GM19193 (cell line): ENCODE results near the gene RGS11.

ENCODE experiments used
- POLR2A ChIP-seq: IDR thresholded peaks from 4 replicates; pipeline ENCODE4 v1.6.1; 2011; ENCODE audit not compliant: insufficient read depth, insufficient read length; ENCODE audit errors: extremely low read depth

The RGS11 gene

DNA sequence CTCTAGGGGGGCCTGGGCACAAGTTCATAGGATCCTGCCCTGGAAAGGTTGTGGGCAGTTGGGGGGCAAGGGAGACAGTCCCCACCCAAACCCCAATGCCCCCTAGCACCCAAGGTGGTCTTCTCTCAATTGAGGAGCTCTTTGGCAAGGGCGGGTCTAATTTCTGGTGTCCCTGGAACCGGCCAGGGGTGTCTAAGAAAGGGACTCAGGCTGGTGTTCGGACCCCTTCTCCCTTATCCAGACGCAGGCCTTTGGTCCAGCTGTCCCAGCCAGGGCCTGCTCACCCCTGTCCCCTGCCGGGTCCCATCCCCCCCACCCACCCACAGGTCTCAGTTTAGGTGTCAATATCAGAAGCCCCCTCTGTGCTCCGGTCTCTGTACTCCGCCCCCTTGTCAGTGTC, 3.8 kb upstream of the RGS11 start:
- TF ChIP-seq POLR2A: no peak

DNA sequence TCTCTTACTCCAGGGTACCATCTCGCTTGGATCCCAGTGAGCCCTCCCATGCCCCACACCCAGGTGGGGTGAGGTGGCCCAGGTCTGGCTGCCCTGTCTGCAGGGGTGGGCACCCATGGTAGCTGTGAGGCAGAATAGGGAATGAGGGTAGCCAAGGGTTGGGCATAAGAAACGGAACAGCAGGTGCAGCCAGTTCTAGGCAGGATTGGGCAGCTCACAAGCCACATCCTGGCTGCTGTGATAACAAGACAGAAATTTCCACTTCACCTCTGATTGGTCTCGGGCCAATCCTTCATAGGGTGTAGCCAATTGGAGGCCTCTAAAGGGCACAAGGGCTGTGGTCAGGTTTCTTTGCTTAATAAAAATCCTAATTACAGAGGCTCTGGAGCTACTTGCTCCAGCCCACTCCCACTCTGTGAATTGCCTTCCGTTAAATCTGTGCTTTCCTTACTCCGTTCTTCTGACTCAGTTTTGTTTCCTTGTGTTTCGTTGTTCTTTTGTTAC, 3.2 kb upstream of the RGS11 start:
- TF ChIP-seq POLR2A: no peak

DNA sequence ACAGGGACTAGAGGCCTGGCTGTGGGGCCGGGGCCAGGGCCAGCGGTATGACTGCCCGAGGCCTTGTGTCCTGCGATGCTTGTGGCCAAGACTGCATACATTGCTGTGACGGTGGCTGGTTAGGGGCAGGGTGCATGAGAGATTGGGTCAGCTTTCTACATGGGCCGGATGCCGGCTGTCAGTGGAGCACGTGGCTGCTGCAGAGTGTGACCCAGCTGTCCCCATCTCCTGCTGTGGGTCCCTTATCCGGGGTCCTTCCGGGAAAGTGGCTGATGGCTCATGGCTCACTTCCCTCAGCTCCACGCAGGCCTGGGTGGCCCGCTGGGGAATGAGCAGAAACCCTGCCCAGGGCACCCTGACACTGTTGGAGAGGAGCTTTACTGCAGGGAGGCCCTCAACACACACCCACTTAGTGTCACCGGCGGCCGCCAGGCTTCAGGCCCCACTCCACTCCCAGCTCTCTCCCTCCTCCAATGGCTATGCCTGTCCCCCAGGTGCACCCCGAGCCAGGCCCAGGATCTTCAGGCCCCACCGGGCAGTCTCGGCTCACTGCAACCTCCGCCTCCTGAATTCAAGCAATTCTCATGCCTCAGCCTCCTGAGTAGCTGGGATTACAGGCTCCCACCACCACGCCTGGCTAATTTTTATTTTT, 808 bp upstream of the RGS11 start:
- no peak for TF ChIP-seq POLR2A

DNA sequence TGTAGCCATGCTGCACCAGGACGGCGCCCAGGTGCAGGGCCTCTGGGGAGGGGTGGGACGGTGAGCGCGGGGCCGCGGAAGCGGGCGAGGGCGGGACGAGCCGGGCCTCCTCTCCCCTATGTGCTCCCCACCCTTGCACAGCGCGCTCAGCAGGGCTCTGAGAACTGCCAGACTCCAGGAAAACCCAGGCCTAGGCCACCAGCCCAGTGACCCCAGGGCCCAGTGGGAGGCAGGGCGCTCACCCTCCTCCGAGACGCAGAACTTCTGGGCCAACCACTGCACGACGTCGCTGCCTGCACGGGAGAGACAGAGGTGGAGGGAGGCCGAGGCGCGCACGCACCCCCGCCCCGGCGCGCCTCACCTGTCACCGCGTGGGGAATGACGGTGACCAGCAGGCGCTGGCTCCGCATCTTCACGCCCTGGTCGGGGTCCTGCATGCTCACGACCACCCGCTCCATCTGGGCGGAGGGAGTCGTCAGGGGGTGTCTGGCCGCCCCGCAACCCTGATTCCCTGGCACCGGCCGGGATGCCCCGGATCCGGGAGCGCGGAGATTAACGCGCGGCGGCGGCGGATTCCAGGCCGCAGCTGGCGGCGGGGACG, 603 bp downstream of the RGS11 start:
- TF ChIP-seq POLR2A: no peak

DNA sequence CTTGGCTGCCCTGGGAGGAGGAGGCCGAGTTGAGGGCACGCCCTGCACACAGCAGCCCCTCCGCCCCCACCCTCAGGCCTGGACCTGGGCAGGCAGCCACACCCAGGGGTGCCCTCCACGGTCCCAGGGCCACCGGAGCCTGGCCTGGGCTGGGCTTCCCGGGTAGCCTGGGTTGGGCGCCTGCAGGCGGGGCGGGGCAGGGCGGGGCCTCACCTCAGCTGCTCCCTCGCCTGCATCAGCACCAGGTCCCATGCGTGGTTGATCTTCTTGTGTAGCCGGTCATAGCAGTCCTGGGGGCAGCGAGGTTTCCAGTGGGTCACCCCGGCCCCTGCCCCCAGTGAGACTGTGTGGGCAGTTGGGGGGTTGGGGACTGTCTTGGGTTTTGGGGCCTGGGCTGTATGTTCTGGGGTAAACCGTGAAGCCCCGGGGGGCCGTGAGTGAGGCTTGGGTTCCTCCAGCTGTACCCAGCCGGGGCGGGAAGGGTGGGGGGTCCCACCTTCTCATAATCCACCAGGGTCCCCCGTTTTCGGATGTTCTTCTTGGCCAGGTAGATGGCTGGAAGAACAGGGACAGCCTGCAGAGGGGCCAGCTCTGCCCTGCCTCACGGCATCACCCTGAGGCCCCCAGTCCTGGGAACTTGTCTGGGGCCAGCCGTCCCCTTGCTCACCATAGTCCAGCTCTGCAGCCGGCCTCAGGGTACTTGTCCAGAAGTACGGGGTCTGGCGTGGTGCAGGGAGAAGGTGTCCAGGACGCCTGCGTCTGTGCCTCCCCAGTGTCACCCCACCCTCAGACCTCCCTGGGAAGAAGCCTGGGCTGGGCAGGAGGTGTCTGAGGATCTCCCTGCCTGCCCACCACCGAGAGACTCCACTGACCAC, 2.0 kb downstream of the RGS11 start:
- no peak for TF ChIP-seq POLR2A

DNA sequence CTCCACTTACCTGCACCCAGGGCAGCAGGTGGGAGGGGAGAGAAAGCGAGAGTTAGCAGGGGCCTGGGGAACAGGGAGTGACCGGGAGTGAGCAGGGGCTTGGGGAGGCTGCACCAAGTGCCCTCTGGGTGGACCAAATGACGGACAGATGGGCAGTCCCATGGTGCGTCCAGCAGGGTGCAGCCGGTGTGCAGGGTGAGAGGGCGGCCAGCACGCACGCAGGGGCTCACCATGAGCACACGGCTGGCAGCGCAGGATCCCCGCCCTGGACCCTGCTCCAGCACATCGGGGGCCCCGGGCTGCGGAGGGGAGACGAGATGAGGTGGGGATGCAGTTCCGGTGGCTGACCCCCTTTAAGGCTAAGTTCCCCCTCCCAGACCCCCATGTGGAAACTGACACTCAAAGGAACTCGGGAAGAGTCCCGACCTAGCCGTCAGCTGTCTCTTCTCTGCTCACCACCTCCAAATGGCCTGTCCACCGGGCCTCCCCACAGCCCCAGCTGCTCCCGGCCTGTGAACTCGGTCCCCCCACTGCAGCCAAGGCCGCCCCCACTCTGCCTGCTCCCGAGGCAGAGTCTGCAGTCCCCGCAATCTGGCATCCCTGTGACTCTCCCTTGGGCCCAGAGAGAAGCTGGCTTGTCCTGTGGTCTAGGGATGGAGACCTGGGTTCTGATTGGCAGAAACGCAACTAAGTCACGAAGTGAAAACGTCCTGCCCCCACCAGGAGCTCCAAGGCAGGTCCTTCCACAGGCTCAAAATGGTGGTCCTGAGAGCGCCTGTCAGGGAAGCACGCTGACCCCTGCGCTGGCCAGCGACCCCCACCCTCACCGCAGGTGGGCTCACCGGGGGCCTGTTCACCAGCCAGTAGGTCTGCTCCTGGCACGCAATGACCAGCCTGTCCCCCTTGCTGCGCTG, 2.9 kb downstream of the RGS11 start:
- no peak for TF ChIP-seq POLR2A

DNA sequence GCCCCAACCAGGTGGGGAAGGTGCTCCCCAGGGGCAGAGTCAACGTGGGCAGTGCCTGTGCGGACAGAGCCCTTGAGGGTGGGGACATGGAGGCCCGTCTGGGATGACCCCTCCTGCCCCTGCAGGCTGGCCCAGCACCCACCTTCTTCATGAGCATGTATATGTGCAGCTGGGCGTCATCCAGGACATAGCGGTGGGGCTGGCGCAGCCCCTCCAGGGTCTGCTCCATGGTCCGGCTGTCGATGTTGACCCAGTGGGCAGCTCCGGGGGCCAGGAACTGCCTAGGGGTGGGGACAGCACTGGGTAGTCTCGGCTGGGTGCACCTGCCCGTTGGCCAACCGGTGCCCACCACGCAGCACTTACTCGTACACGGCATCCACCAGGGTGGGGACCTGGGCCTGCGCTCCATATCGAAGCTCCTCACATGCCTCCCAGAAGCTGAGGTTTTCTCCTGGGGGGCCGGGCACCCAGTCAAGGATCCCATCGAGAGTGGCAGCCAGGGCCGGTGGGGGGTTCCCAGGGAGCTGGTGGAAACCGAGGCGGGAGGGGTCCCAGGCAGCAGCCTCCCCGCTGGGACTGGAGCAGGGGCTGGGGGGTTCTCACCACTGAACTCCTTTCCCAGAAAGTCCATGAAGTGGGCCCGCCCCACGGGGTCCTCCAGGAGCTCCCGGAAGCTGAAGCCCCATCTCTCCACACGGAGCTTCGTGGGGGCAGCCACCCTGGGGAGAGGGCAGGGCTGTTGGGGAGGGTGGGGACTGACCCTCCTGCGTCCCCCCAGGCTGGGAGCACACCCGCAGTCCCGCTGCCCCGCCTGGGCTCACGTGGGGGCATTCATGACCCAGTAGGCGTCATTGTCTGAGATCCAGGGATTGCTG, 5.1 kb downstream of the RGS11 start:
- no peak for TF ChIP-seq POLR2A

DNA sequence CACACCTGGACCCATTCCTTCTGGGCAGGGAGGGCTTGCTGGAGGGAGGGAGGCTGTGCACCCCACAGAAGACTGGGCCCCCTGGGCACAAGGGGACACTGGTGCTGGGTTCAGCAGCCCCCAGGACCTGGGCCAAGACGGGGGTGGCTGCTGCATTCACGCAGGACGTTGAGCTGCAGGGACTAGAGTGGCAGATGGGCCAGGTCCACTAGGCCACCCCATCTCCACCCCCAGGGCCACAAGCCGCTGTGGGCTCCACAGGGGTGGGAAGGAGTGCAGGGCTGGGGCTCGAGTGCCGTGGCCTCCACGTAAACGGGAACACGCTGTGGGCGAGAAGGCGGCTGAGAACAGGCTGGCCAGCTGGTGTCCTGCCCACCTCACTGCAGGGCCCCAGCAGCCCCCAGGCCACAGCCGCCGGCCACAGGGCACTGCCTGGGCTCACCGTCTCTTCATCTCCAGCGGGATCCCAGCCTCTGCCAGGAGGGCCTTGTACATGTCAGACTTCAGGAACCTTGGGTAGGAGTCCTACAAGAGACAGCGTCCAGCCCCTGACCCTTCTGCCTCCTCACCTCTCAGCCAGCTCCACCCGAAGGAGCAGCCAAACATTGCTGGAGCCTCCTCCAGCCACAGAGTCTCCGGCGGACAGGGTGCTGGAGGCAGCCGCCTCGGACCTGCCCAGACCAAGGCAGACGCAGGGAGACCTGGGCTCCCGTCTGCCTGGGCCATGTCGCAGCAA, 6.5 kb downstream of the RGS11 start:
- TF ChIP-seq POLR2A: no peak

DNA sequence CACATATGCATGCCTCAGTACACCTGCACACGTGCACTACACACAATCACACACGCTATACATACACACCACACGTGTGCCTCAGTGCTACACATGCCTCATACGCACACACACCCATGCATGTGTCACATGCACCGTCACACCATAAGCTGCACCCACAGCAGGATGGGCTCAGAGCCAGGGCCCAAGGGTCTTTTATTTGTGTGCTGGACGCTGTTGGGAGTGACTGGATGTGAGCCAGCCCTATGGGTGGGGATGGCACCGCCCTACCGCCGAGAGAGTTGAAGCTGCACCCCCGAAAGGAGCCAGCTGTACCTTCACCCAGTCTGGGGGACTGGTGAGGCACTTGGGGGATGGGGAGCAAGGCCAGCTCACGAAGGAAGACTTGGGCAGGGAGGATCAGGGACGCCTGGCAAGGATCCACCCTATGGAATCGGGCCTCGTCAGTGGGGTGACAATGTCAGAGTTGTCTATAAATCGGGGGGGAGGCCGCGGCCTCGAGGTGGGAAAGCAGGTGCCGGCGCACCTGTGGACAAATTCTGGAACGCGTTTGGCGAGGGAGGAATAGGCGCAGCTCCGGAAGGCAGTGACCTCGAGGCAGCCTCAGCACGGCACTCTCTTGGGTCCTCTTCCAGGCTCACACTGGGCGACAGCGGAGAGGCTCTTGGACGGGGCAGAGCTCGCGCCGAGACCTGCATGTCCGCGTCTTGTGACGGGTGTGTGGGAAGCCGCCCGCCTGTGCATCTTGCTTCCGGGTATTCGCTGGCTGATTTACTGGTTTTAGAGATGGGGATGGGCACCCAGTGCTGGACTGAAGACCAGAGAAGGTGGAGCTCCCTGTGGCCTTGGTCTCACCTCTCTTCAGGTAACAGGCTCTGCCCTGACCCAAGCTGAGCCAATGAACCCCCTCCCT, 7.3 kb downstream of the RGS11 start:
- no peak for TF ChIP-seq POLR2A

DNA sequence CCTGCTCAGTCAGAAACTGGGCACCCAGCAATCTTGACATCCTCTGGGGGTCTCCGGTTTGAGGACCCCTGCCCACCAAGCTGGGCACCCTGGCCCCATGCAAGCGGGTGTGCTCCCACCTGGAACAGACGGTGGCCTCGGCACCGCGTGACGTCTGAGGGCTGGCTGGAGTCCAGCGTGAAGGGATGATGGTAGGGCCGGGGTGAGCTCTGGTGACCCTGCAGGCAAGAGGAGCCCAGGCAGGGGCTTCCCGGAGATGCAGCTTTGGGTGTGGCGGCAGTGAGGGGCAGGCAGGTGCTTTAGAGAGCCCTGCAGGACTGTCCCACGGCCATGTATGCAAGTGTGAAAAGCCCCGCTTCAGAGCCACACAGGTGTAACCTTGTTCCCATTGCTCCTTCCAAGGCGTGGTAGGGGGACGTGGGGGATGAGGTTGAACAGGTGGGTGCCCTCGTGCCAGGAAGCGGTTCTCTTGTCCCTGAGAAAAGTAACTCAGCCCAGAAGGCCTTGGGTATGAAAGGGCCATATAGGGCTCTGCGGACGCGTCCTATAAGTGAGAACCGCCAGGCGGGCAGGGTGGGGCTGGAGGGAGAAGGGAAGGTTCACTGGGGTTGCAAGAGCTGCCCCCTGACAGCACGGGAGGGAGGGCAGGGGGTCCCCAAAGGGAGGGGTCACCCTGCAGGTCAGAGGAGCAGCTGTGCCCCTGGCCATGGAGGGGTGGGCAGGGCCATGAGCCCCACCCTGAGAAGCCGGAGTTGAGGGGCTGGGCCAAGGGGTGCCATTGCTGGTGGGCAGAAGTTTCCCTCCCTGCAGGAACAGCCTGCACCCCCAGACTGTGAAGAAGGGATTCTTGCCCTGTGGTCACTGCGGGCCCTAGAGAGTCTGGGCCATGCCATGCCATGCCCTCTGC, 9.2 kb downstream of the RGS11 start:
- no peak for TF ChIP-seq POLR2A

DNA sequence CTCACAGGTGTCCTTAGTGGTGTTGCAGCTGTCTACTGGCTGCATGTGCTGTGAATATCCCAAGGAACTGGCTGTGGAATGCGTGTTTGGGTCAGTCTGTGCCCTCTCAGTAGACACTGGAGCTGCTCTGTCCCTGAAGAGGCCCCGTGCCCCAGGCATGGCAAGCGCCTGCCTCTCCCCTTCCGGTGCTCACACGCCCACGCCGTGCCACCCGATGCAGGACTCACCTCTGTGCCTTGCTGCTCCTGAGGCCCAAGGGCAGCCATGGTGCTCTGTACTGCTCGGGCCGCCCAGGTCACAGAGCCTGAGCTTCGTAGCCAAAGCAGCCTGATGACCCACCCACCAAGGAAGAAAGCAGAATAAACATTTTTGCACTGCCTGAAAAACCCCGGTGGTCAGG, 10.0 kb downstream of the RGS11 start:
- TF ChIP-seq POLR2A: no peak
